ENCODE measurements around the gene VEGFB.

The VEGFB gene

GRCh38 chr11:64239662-64240434, 5.5 kb downstream of the VEGFB start:
- no peaks in the 10 kb centered on the region for H3K9me3 ChIP-seq (ENCODE audit: insufficient read depth, low read length)
- H3K4me3 ChIP-seq (ENCODE audit: insufficient read length, low read depth) = peak overlapping the region; percentile 75
- H3K4me1 ChIP-seq (ENCODE audit: insufficient read depth, insufficient read length) = peaks cover 31% of the 10 kb centered on the region
- peak overlapping the region; percentile 87 for H3K9ac ChIP-seq (ENCODE audit: insufficient read length, low read depth)
- peaks cover 48% of the 10 kb centered on the region for H3K36me3 ChIP-seq (ENCODE audit: insufficient read depth, insufficient read length, low read length)
- H3K27me3 ChIP-seq (ENCODE audit: insufficient read depth, insufficient read length) = no peaks in the 10 kb centered on the region
- no peak for DNase-seq (ENCODE audit: low read depth, low spot score)
- TF ChIP-seq YY1 (IDR thresholded peaks at IDR 0.05; ENCODE audit: insufficient read depth, insufficient read length) = no peak
- TF ChIP-seq SUZ12 (IDR thresholded peaks at IDR 0.05; ENCODE audit: extremely low read depth, insufficient read depth, insufficient read length) = no peak
- no peak for TF ChIP-seq ZNF274 (IDR thresholded peaks at IDR 0.05; ENCODE audit: low read depth, low read length)

DNA sequence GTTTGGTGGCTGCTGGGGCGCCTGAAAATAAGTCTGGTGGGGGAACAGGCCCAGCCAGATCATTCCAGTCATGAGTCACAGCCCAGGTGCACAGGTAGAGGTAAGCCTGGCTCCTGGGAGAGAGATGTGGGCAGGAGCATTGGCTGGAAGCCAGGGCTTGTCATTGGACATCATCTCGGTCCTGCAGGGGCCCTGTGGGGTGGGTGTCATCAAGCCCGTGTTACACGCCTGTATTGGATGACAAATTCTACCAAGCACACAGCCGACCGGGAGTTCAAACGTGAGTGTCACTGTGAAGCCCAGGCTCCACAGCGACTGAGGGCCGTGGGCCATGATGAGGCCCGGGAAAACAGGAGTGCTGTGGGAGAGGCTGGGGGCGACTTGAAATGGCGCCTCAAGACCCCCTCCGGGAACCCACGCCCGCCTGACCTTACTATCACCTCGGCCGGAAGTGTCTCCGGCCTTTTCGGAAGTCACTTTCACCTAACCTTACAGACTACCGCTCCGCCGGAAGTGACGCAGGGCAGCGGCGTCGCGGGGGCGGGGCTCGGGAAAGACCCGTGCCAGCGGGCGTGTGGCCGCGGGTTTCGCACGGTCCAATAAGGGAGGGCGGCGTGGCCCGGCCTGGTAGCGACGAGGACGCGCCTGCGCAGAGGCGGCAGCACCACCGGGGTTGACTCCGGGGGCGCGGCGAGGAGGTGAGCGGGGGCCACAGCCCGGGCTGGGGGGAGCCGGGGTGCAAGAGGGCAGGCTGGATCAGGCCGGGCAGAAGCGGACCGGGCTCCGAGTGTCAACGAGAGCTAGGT, 6.3 kb downstream of the VEGFB start, which contains the start of gene FKBP2:
FKBP2 (plus strand) TSS at position 661 of the 806 bp plus-strand sequence. CDS start 1,293 bp downstream, outside the sequence.
- peak within 1 kb of the TSS; percentile 92 for H3K4me3 ChIP-seq (ENCODE audit: insufficient read length, low read depth)
- H3K36me3 ChIP-seq (ENCODE audit: insufficient read depth, insufficient read length, low read length) = peaks cover 56% of the 10 kb centered on the region
- no peaks in the 10 kb centered on the region for H3K27me3 ChIP-seq (ENCODE audit: insufficient read depth, insufficient read length)
- no peaks in the 10 kb centered on the region for H3K9me3 ChIP-seq (ENCODE audit: insufficient read depth, low read length)
- TF ChIP-seq ZNF274 (IDR thresholded peaks at IDR 0.05; ENCODE audit: low read depth, low read length) (no peak), YY1 (IDR thresholded peaks at IDR 0.05; ENCODE audit: insufficient read depth, insufficient read length) (no peak), SUZ12 (IDR thresholded peaks at IDR 0.05; ENCODE audit: extremely low read depth, insufficient read depth, insufficient read length) (no peak)
- peaks cover 27% of the 10 kb centered on the region for H3K4me1 ChIP-seq (ENCODE audit: insufficient read depth, insufficient read length)
- peak; percentile 93 for DNase-seq (ENCODE audit: low read depth, low spot score)
- H3K9ac ChIP-seq (ENCODE audit: insufficient read length, low read depth) = peak within 1 kb of the TSS; percentile 94

- Histone ChIP-seq H3K9me3 (ENCODE audit: insufficient read depth, low read length) (no peaks in the 10 kb centered on the region), H3K4me1 (ENCODE audit: insufficient read depth, insufficient read length) (peaks cover 25% of the 10 kb centered on the region), H3K4me3 (ENCODE audit: insufficient read length, low read depth) (peak overlapping the region; percentile 75), H3K36me3 (ENCODE audit: insufficient read depth, insufficient read length, low read length) (peaks cover 56% of the 10 kb centered on the region), H3K9ac (ENCODE audit: insufficient read length, low read depth) (peak overlapping the region; percentile 87), H3K27me3 (ENCODE audit: insufficient read depth, insufficient read length) (no peaks in the 10 kb centered on the region)
- no peak for TF ChIP-seq SUZ12 (IDR thresholded peaks at IDR 0.05; ENCODE audit: extremely low read depth, insufficient read depth, insufficient read length)
- no peak for TF ChIP-seq YY1 (IDR thresholded peaks at IDR 0.05; ENCODE audit: insufficient read depth, insufficient read length)
- no peak for TF ChIP-seq ZNF274 (IDR thresholded peaks at IDR 0.05; ENCODE audit: low read depth, low read length)
- DNase-seq (ENCODE audit: low read depth, low spot score) = no peak
Observed at GRCh38 chr11:64241241-64241490, 6.8 kb downstream of the VEGFB start.

DNA sequence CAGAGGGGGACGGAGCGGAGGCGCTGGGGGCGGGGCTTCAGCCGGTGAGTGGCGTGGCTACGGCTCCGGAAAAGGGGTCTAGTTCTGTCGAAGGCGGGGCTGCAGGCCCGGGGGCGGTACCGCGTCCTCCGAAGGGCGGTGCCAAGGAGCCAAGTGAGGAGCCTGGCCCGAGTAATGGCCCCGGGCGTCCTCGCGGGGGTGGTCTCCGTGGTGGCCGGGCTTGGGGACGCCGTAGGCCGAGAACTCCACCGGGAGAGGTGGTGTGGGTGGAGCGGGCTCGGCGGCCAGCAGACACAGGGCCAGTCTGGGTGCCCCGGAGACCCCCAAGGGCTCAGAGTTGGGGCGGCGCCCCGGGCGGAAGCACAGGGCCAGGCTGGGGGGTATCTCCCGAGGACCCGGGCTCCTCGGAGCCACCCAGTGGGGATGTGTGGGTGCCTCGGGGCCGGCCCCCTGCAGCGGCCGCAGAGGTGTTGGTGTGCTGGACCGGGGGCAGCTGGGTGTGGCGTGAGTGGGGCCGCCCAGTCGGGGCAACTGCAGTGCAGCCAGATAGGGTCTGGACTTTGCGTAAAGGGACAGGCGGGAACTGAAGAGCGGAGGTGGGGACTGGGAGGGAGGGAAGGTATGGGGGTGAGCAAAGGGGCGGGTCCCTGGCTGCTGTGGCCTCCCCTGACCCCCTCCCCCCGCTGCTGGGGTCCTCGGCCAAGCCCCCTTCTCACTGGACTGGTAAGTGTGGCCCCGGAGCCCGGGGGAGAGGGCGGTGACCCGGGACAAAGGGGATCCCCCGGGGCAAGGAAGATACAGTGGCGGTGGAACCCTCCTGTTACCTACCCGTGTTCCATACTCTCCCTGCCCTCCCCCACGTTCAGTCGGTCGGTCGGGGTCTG, 7.3 kb downstream of the VEGFB start:
- no peaks in the 10 kb centered on the region for H3K9me3 ChIP-seq (ENCODE audit: insufficient read depth, low read length)
- peak overlapping the region; percentile 92 for H3K4me3 ChIP-seq (ENCODE audit: insufficient read length, low read depth)
- no peak for TF ChIP-seq ZNF274 (IDR thresholded peaks at IDR 0.05; ENCODE audit: low read depth, low read length)
- TF ChIP-seq YY1 (IDR thresholded peaks at IDR 0.05; ENCODE audit: insufficient read depth, insufficient read length) = no peak
- TF ChIP-seq SUZ12 (IDR thresholded peaks at IDR 0.05; ENCODE audit: extremely low read depth, insufficient read depth, insufficient read length) = no peak
- H3K9ac ChIP-seq (ENCODE audit: insufficient read length, low read depth) = peak overlapping the region; percentile 94
- H3K27me3 ChIP-seq (ENCODE audit: insufficient read depth, insufficient read length) = no peaks in the 10 kb centered on the region
- H3K36me3 ChIP-seq (ENCODE audit: insufficient read depth, insufficient read length, low read length) = peaks cover 56% of the 10 kb centered on the region
- peak; percentile 99 for DNase-seq (ENCODE audit: low read depth, low spot score)
- peaks cover 25% of the 10 kb centered on the region for H3K4me1 ChIP-seq (ENCODE audit: insufficient read depth, insufficient read length)

DNA sequence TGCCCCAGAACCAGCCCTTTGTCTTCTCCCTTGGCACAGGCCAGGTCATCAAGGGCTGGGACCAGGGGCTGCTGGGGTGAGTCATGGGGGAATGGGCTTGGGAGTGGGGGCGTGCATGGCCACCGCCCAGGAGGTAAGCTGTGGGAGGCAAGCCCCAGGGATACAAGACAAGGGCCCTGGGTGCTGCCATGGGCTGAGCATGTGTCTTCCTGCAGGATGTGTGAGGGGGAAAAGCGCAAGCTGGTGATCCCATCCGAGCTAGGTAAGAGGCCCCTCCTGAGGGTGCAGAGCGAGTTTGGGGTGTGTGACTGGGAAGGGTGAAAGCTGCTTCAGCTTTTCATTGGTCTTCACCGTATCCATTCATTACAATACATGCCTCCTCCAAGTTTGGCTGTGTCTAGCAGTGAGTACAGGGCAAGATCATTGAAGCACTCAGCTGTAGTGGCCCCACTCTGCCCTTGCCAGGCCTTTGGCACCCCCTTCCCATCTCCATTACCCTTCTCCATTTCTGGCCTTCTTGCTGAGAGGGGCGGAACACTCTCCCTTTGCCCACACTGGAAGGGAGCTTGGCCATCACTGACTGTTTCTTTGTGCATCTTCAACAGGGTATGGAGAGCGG, 9.0 kb downstream of the VEGFB start:
- no peaks in the 10 kb centered on the region for H3K27me3 ChIP-seq (ENCODE audit: insufficient read depth, insufficient read length)
- H3K9me3 ChIP-seq (ENCODE audit: insufficient read depth, low read length) = no peaks in the 10 kb centered on the region
- DNase-seq (ENCODE audit: low read depth, low spot score) = no peak
- H3K4me1 ChIP-seq (ENCODE audit: insufficient read depth, insufficient read length) = peaks cover 31% of the 10 kb centered on the region
- H3K9ac ChIP-seq (ENCODE audit: insufficient read length, low read depth) = peak overlapping the region; percentile 58
- no peak overlapping the region for H3K4me3 ChIP-seq (ENCODE audit: insufficient read length, low read depth)
- peaks cover 42% of the 10 kb centered on the region for H3K36me3 ChIP-seq (ENCODE audit: insufficient read depth, insufficient read length, low read length)
- no peak for TF ChIP-seq YY1 (IDR thresholded peaks at IDR 0.05; ENCODE audit: insufficient read depth, insufficient read length)
- no peak for TF ChIP-seq ZNF274 (IDR thresholded peaks at IDR 0.05; ENCODE audit: low read depth, low read length)
- TF ChIP-seq SUZ12 (IDR thresholded peaks at IDR 0.05; ENCODE audit: extremely low read depth, insufficient read depth, insufficient read length) = no peak

- no peaks in the 10 kb centered on the region for H3K9me3 ChIP-seq (ENCODE audit: insufficient read depth, low read length)
- no peak for DNase-seq (ENCODE audit: low read depth, low spot score)
- no peak overlapping the region for H3K4me3 ChIP-seq (ENCODE audit: insufficient read length, low read depth)
- H3K4me1 ChIP-seq (ENCODE audit: insufficient read depth, insufficient read length) = peaks cover 38% of the 10 kb centered on the region
- H3K27me3 ChIP-seq (ENCODE audit: insufficient read depth, insufficient read length) = no peaks in the 10 kb centered on the region
- TF ChIP-seq SUZ12 (IDR thresholded peaks at IDR 0.05; ENCODE audit: extremely low read depth, insufficient read depth, insufficient read length) (no peak), YY1 (IDR thresholded peaks at IDR 0.05; ENCODE audit: insufficient read depth, insufficient read length) (no peak), ZNF274 (IDR thresholded peaks at IDR 0.05; ENCODE audit: low read depth, low read length) (no peak)
- peak overlapping the region; percentile 34 for H3K9ac ChIP-seq (ENCODE audit: insufficient read length, low read depth)
- H3K36me3 ChIP-seq (ENCODE audit: insufficient read depth, insufficient read length, low read length) = peaks cover 37% of the 10 kb centered on the region
Observed at GRCh38 chr11:64244107-64244506, 9.7 kb downstream of the VEGFB start.

Data from NT2/D1 (cell line).